HepG2 (cell line): ENCODE measurements around the gene EDEM1. TPM values are rescaled to one million over a fixed set of nuclear protein-coding genes. Genes with fewer than 3 reads are reported as not detected.

Experiments
- ATAC-seq: fragments of 200-7000 bp; cut with Tn5 transposase; 3 replicates; pipeline ENCODE4 v1.9.1; 2020; ENCODE audit warnings: mild to moderate bottlenecking, moderate library complexity
- BruUV-seq: library from RNA; stranded (reverse); fragments of 400-500 nt; replicated peaks from 2 replicates; lab custom pipeline; 2021; lab: Mats Ljungman, UMichigan
- CTCF ChIA-PET: fragments of 300-600 bp; formaldehyde crosslinking; extraction: SDS; loops from one replicate; lab custom pipeline; 2021; ENCODE audit warnings: low total read pairs, inconsistent platforms, low intra/inter-chr PET ratio; lab: Yijun Ruan, JAX
- POLR2A ChIA-PET: fragments of 350-600 bp; sonication (Branson Sonifier 250); formaldehyde crosslinking; loops from one replicate; lab custom pipeline; 2020; ENCODE audit warnings: antibody characterized with exemption, inconsistent platforms; lab: Yijun Ruan, JAX
- DNase-seq: peaks from one replicate; pipeline ENCODE4 v3.0.0-alpha.2; 2015; ENCODE audit warnings: low spot score
- FAIRE-seq: peaks from 3 replicates; lab custom pipeline; 2011; peaks lifted over from hg19 to GRCh38; lab: Jason Lieb, UNC
- H2AFZ ChIP-seq: one replicate; pipeline ENCODE4 v1.6.1; 2011; ENCODE audit warnings: low read length, inconsistent platforms
- H3K27ac ChIP-seq: fragments of 300-600 bp; 3 replicates; pipeline ENCODE4 v1.8.0; 2011; ENCODE audit warnings: mixed run types, mild to moderate bottlenecking, mixed read lengths, low read length, inconsistent platforms; ENCODE audit not compliant: insufficient read depth; ENCODE audit errors: extremely low read length
- H3K27me3 ChIP-seq, 2 experiments: fragments of 200-600 bp in 1 of 2; 2 replicates in 1 of 2; 3 replicates in 1 of 2; pipeline versions ENCODE4 v1.6.0 to v1.8.0; 2011; ENCODE audit warnings: low read length in 2 of 2, mild to moderate bottlenecking in 2 of 2, moderate library complexity in 2 of 2, inconsistent platforms in 1 of 2; ENCODE audit not compliant: insufficient read depth in 2 of 2, control insufficient read depth in 1 of 2
- H3K36me3 ChIP-seq, 2 experiments: fragments of 200-600 bp in 1 of 2; replicated peaks in 1 of 2; 2 replicates in 1 of 2; 3 replicates in 1 of 2; pipeline versions ENCODE4 v1.5.1 to v1.8.0; 2011; ENCODE audit warnings: low read length in 2 of 2, inconsistent platforms in 1 of 2; ENCODE audit not compliant: insufficient read depth in 2 of 2, control insufficient read depth in 1 of 2
- H3K4me1 ChIP-seq: 2 replicates; pipeline ENCODE4 v1.5.1; 2012; ENCODE audit warnings: low read length, inconsistent platforms; ENCODE audit not compliant: insufficient read depth
- H3K4me2 ChIP-seq: 2 replicates; pipeline ENCODE4 v1.6.0; 2011; ENCODE audit warnings: low read depth, low read length, inconsistent platforms
- H3K4me3 ChIP-seq, 3 experiments: fragments of 200-600 bp in 1 of 3; sonication (generic), shearing (Covaris generic) in 1 of 3; replicated peaks in 1 of 3; 2 replicates each; pipeline ENCODE4 v1.5.1; 2011 to 2016; ENCODE audit warnings: low read length in 3 of 3, inconsistent platforms in 2 of 3, low read depth in 2 of 3, mild to moderate bottlenecking in 2 of 3, control low read depth in 1 of 3, mixed read lengths in 1 of 3; ENCODE audit not compliant: insufficient read depth in 1 of 3
- H3K79me2 ChIP-seq: one replicate; pipeline ENCODE4 v1.6.1; 2011; ENCODE audit warnings: low read length, inconsistent platforms; ENCODE audit not compliant: insufficient read depth
- H3K9ac ChIP-seq: 2 replicates; pipeline ENCODE4 v1.6.0; 2011; ENCODE audit warnings: mild to moderate bottlenecking, low read depth, low read length, inconsistent platforms; ENCODE audit not compliant: insufficient read depth
- H3K9me3 ChIP-seq: 2 replicates; pipeline ENCODE4 v1.5.1; 2012; ENCODE audit warnings: mild to moderate bottlenecking, low read length
- H4K20me1 ChIP-seq: 2 replicates; pipeline ENCODE4 v1.6.0; 2011; ENCODE audit warnings: inconsistent platforms, mild to moderate bottlenecking, low read length, moderate library complexity; ENCODE audit not compliant: insufficient read depth
- DDIT3 ChIP-seq: sonication (generic); formaldehyde crosslinking; IDR thresholded peaks from 2 replicates; pipeline ENCODE4 v1.4.0; 2020; ENCODE audit warnings: mild to moderate bottlenecking, missing genetic modification reagents
- FOXA1 ChIP-seq, 2 experiments: fragments of 450-650 bp in 1 of 2; sonication (generic) in 1 of 2; formaldehyde crosslinking in 1 of 2; IDR thresholded peaks; 2 replicates each; pipeline versions ENCODE4 v1.4.0 to v1.6.1; 2016 to 2020; ENCODE audit warnings: missing genetic modification reagents in 1 of 2
- HOXA7 ChIP-seq: sonication (generic); formaldehyde crosslinking; IDR thresholded peaks from 2 replicates; pipeline ENCODE4 v1.8.1; 2022; ENCODE audit warnings: mild to moderate bottlenecking, missing genetic modification reagents, moderate library complexity
- NFYB ChIP-seq: sonication (generic); formaldehyde crosslinking; IDR thresholded peaks from 2 replicates; pipeline ENCODE4 v1.4.0; 2020; ENCODE audit warnings: missing genetic modification reagents
- RBM22 ChIP-seq: fragments of 200-400 bp; formaldehyde crosslinking; optimal IDR thresholded peaks from 2 replicates; pipeline ENCODE3; 2017; ENCODE audit warnings: mild to moderate bottlenecking, low read length, moderate library complexity
- SRSF4 ChIP-seq: fragments of 200-400 bp; formaldehyde crosslinking; IDR thresholded peaks from one replicate; pipeline ENCODE4 v1.6.1; 2018; ENCODE audit warnings: mild to moderate bottlenecking, low read depth, low read length, moderate library complexity; ENCODE audit not compliant: poor library complexity, severe bottlenecking
- ZBTB7A ChIP-seq: sonication (generic); formaldehyde crosslinking; IDR thresholded peaks from 2 replicates; pipeline ENCODE4 v1.8.0; 2022; ENCODE audit warnings: mild to moderate bottlenecking, missing genetic modification reagents
- ZNF264 ChIP-seq: sonication (generic); formaldehyde crosslinking; IDR thresholded peaks from 2 replicates; pipeline ENCODE4 v1.4.0; 2020; ENCODE audit warnings: missing genetic modification reagents
- ZNF326 ChIP-seq: sonication (generic); formaldehyde crosslinking; IDR thresholded peaks from 2 replicates; pipeline ENCODE4 v1.4.0; 2020; ENCODE audit warnings: missing genetic modification reagents, borderline replicate concordance
- WGBS: methylation state at CpG from one replicate; pipeline ENCODE4 v1.1.6; 2017; ENCODE audit warnings: low lambda C conversion rate; 5-methylcytosine and 5-hydroxymethylcytosine counted together
- in situ Hi-C: cut with HindIII; loops from 2 replicates; pipeline ENCODE4 v1.10.0; 2017; ENCODE audit warnings: low pct_unique_long_range_greater_than_20kb; ENCODE audit not compliant: extremely low pct_ligation_motif_present
- intact Hi-C: fragments of 100-400 bp; cut with micrococcal nuclease; formaldehyde crosslinking; loops from one replicate; pipeline ENCODE4 v1.10.0; 2022; ENCODE audit not compliant: unreplicated experiment
- polyA plus RNA-seq, 8 experiments: library from polyadenylated mRNA; depleted of rRNA in 3 of 8; stranded (reverse) in 7 of 8; unstranded in 1 of 8; fragments of >200 nt; fragmentation: Illumina TruSeq in 4 of 8; extraction: Trizol in 4 of 8; gene quantifications; 2 replicates each; pipeline versions ENCODE4 v1.2.1 to v1.2.3, GENCODE V29; 2011 to 2016; ENCODE audit warnings: low read depth in 4 of 8, missing spikeins in 1 of 8, mixed read lengths in 1 of 8; ENCODE audit not compliant: insufficient read depth in 1 of 8
- total RNA-seq, 5 experiments: library from RNA; depleted of rRNA; stranded (reverse); fragments of >200 nt; fragmentation: Illumina TruSeq; extraction: Trizol; gene quantifications; 2 replicates each; pipeline ENCODE4 v1.2.3, GENCODE V29; 2016; ENCODE audit warnings: low read depth in 1 of 5

The EDEM1 gene
- total and polyA plus RNA-seq, 2 of the 13 experiments (the other 11 are each of a cell fraction or from before 2014, with no cell fraction given), result 13.8 to 25.8 TPM

- no peaks in the 10 kb centered on the region; a peak in 1 of 5 replicates for H3K27me3 ChIP-seq
- peaks cover 0 to 26% of the 10 kb centered on the region in 2 experiments; a peak in 3 of 5 replicates for H3K36me3 ChIP-seq
- no peak for ATAC-seq
- H3K9me3 ChIP-seq, result no peaks in the 10 kb centered on the region
- POLR2A ChIA-PET, result no interaction called here
- in situ Hi-C loops (no loop called here), intact Hi-C loops (loop anchor here (10.0 kb wide), 1 partner anchor 200 kb away; no protein-coding TSS in a partner anchor)
- FAIRE-seq, result no peak
- no peak overlapping the region for H3K4me2 ChIP-seq
- 0 out of 2 replicates have a peak, but pooled peaks cover 5% of the 10 kb centered on the region for H4K20me1 ChIP-seq
- H2AFZ ChIP-seq, result no peak overlapping the region
- peaks cover 23% of the 10 kb centered on the region for H3K79me2 ChIP-seq
- no peak overlapping the region for H3K9ac ChIP-seq
- no peak overlapping the region for H3K27ac ChIP-seq
- 97% methylated on average over 6 of the region's 6 CpGs for WGBS
- no peak overlapping the region for H3K4me3 ChIP-seq
- CTCF ChIA-PET, result no interaction called here
- TF ChIP-seq SRSF4, result no peak
- TF ChIP-seq NFYB (CRISPR knock-in tag), result no peak
- TF ChIP-seq RBM22, result no peak
- TF ChIP-seq FOXA1 (IDR thresholded peaks at IDR 0.05), result no peak
- no peak for TF ChIP-seq FOXA1 (CRISPR knock-in tag; IDR thresholded peaks at IDR 0.05)
- no peak for TF ChIP-seq HOXA7 (CRISPR knock-in tag)
- no peak for TF ChIP-seq ZNF264 (CRISPR knock-in tag)
- no peak for TF ChIP-seq ZNF326 (CRISPR knock-in tag)
- no peak for TF ChIP-seq DDIT3 (CRISPR knock-in tag)
- TF ChIP-seq ZBTB7A (CRISPR knock-in tag), result no peak
- peaks cover 16% of the 10 kb centered on the region for H3K4me1 ChIP-seq
- BruUV-seq, result no TSS peak
- no peak for DNase-seq
These were observed 3.0 kb upstream of the EDEM1 start for GRCh38 chr3:5184499-5184898.
